Measurements from ENCODE around the gene UFD1.
"Not testable (repeated sequence)": the region's sequence is repeated elsewhere in the genome, so short reads cannot be mapped to it uniquely, and the experiment has no call there.

The UFD1 gene

GRCh38 chr22:19450363-19451175, 28.4 kb downstream of the UFD1 start:
- DNase-seq = no peak
- TF ChIP-seq POLR2A (IDR thresholded peaks at IDR 0.05; ENCODE audit: low read length) (no peak), GATA1 (IDR thresholded peaks at IDR 0.05; ENCODE audit: low read depth, low read length) (no peak)

- no peak for DNase-seq
- no peak for TF ChIP-seq GATA1 (IDR thresholded peaks at IDR 0.05; ENCODE audit: low read depth, low read length)
- no peak for TF ChIP-seq POLR2A (IDR thresholded peaks at IDR 0.05; ENCODE audit: low read length)
Measured at GRCh38 chr22:19449422-19449767, 29.6 kb downstream of the UFD1 start.

GRCh38 chr22:19448739-19449421, 30.1 kb downstream of the UFD1 start:
- TF ChIP-seq POLR2A (IDR thresholded peaks at IDR 0.05; ENCODE audit: low read length) = no peak
- no peak for TF ChIP-seq GATA1 (IDR thresholded peaks at IDR 0.05; ENCODE audit: low read depth, low read length)
- no peak for DNase-seq

GRCh38 chr22:19448076-19448607, 30.9 kb downstream of the UFD1 start:
- DNase-seq = no peak
- TF ChIP-seq GATA1 (IDR thresholded peaks at IDR 0.05; ENCODE audit: low read depth, low read length) = no peak
- no peak for TF ChIP-seq POLR2A (IDR thresholded peaks at IDR 0.05; ENCODE audit: low read length)

- no peak for TF ChIP-seq GATA1 (IDR thresholded peaks at IDR 0.05; ENCODE audit: low read depth, low read length)
- peak; percentile 92 for TF ChIP-seq POLR2A (IDR thresholded peaks at IDR 0.05; ENCODE audit: low read length)
- DNase-seq = peak; percentile 91 to 93
Measured at GRCh38 chr22:19447330-19448075, 31.5 kb downstream of the UFD1 start, which contains the start of gene C22orf39. TSS of gene C22orf39 (minus strand) at chr22:19447711. CDS start at chr22:19447688, 23 bp downstream.

GRCh38 chr22:19446603-19447329, 32.2 kb downstream of the UFD1 start:
- TF ChIP-seq POLR2A (IDR thresholded peaks at IDR 0.05; ENCODE audit: low read length) (no peak), GATA1 (IDR thresholded peaks at IDR 0.05; ENCODE audit: low read depth, low read length) (no peak)
- DNase-seq = peak in 1 of 2 experiments; percentile 59

- not testable (repeated sequence) for DNase-seq
Measured at GRCh38 chr22:19445279-19445982, 33.6 kb downstream of the UFD1 start.

GRCh38 chr22:19443544-19444211, 35.3 kb downstream of the UFD1 start:
- TF ChIP-seq GATA1 (IDR thresholded peaks at IDR 0.05; ENCODE audit: low read depth, low read length) (no peak), POLR2A (IDR thresholded peaks at IDR 0.05; ENCODE audit: low read length) (no peak)
- no peak for DNase-seq

GRCh38 chr22:19442166-19442565, 36.8 kb downstream of the UFD1 start:
- DNase-seq = no peak
- TF ChIP-seq POLR2A (IDR thresholded peaks at IDR 0.05; ENCODE audit: low read length) = no peak
- no peak for TF ChIP-seq GATA1 (IDR thresholded peaks at IDR 0.05; ENCODE audit: low read depth, low read length)

- no peak for DNase-seq
- TF ChIP-seq POLR2A (IDR thresholded peaks at IDR 0.05; ENCODE audit: low read length) = no peak
Measured at GRCh38 chr22:19440411-19441195, 38.4 kb downstream of the UFD1 start.

GRCh38 chr22:19438298-19438697, 40.7 kb downstream of the UFD1 start:
- no peak for DNase-seq
- TF ChIP-seq POLR2A (IDR thresholded peaks at IDR 0.05; ENCODE audit: low read length) (no peak), GATA1 (IDR thresholded peaks at IDR 0.05; ENCODE audit: low read depth, low read length) (no peak)

- not testable (repeated sequence) for DNase-seq
Measured at GRCh38 chr22:19436444-19437161, 42.4 kb downstream of the UFD1 start.
